Measurements from ENCODE around the gene DCAF11. TPM values are rescaled to one million over a fixed set of nuclear protein-coding genes. Genes with fewer than 3 reads are reported as not detected.

DCAF11 gene
- total RNA-seq, 1 donor from 2014 or later = 26.9 TPM

DNA sequence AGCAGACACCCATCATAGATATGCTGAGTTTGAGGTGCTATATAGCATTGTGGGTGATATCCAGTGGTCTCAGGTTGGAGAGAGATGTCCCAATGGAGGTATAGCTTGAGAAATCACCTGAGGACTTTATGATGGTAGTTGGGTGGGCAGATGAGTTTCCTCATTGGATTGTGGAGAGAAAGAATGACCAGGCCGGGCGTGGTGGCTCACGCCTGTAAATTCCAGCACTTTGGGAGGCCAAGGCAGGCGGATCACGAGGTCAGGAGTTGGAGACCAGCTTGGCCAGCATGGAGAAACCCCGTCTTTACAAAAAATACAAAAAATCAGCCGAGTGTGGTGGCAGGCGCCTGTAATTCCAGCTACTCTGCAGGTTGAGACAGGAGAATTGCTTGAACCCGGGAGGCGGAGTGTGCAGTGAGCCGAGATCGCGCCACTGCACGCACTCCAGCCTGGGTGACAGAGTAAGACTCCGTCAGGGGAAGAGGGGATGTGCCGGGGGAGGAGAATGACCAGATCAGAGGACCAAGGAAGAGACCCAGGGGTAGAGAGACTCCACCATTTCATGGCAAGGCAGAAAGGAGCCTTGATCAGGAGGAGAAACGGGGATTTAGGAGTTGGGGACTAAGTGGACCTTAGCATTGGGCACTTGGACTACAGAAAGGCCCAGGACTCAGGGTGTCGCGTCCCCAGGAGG lies 21.2 kb upstream of the DCAF11 start:
- no peak for FAIRE-seq
- peak overlapping the region; percentile 91 for H3K27ac Mint-ChIP-seq (ENCODE audit: unreplicated experiment)

DNA sequence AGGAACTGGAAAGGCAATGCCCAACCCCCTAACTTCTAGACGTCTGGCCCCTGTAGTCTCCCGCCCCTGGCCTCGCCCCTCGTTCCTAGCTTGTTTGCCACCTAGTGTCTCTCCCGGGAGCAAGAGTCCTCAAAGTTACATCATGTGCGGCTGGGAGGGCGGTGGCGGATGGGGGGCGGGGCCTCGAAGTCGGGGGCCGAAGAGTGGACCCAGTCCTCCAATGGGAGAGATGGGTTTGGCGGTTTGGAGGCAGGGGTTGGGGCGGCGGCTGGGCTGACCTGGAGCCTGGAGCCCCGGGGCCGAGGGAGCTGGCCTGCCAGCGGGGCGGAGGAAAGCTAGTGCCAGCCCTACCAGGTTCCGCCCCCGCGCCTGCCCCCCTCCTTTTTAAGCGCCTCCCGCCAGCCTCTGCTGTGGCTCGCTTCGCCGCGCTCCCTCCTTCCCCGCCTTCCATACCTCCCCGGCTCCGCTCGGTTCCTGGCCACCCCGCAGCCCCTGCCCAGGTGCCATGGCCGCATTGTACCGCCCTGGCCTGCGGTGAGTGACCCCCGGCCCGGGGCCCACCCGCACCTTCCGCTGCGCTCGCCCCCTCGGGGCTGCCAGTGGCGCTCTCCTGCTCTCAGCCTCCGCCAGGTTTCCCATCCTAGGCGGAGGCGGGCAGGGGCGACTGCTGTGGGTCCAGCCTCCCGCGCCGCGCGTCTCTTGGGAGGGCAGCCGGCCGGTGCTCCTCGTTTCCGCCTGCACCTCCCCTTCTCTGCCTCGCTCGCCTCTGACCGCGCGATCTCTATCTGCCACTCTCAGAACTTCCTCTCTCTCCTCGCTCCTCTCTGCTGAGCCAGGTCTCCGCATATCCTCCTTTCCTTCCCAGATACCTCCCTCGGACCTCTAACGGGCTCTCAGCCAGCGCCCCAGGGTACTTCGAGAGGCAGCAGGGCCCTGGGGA lies 20.4 kb upstream of the DCAF11 start, which contains the start of gene PCK2:
PCK2 (plus strand) TSS at position 411 of the 940 bp plus-strand sequence; CDS start at position 506, 95 bp downstream.
- peak within 1 kb of the TSS; percentile 94 for H3K4me2 ChIP-seq (ENCODE audit: low read length)
- H3K4me1 Mint-ChIP-seq (ENCODE audit: low read depth, unreplicated experiment) = peaks cover 15% of the 10 kb centered on the region
- FAIRE-seq (no peak), DNase-seq (ENCODE audit: low read depth) (peak; percentile 59)
- H3K4me3 ChIP-seq (ENCODE audit: insufficient read depth, low read depth, low read length) = peak within 1 kb of the TSS; percentile 60
- peak within 1 kb of the TSS; percentile 91 for H3K27ac Mint-ChIP-seq (ENCODE audit: unreplicated experiment)
- peak within 1 kb of the TSS; percentile 95 for H2AFZ ChIP-seq (ENCODE audit: low read depth, low read length)
- H3K9ac ChIP-seq (ENCODE audit: low read length) = peak within 1 kb of the TSS; percentile 81
- peak within 1 kb of the TSS; percentile 5 for H3K27ac ChIP-seq (ENCODE audit: low read depth, low read length)
- peak within 1 kb of the TSS; percentile 93 for H3K4me3 Mint-ChIP-seq (ENCODE audit: unreplicated experiment)
- H3K9me3 ChIP-seq (ENCODE audit: insufficient read depth, low read depth, low read length) = no peaks in the 10 kb centered on the region
- TF ChIP-seq, protein P1, sequence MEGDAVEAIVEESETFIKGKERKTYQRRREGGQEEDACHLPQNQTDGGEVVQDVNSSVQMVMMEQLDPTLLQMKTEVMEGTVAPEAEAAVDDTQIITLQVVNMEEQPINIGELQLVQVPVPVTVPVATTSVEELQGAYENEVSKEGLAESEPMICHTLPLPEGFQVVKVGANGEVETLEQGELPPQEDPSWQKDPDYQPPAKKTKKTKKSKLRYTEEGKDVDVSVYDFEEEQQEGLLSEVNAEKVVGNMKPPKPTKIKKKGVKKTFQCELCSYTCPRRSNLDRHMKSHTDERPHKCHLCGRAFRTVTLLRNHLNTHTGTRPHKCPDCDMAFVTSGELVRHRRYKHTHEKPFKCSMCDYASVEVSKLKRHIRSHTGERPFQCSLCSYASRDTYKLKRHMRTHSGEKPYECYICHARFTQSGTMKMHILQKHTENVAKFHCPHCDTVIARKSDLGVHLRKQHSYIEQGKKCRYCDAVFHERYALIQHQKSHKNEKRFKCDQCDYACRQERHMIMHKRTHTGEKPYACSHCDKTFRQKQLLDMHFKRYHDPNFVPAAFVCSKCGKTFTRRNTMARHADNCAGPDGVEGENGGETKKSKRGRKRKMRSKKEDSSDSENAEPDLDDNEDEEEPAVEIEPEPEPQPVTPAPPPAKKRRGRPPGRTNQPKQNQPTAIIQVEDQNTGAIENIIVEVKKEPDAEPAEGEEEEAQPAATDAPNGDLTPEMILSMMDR (IDR thresholded peaks at IDR 0.05; ENCODE audit: insufficient read depth, low read depth, low read length) = no peak
- H3K9me3 Mint-ChIP-seq (ENCODE audit: unreplicated experiment) = no peaks in the 10 kb centered on the region
- H3K27me3 ChIP-seq (ENCODE audit: insufficient read depth, low read length) = no peaks in the 10 kb centered on the region
- H4K20me1 ChIP-seq (ENCODE audit: insufficient read depth, low read length) = no peaks in the 10 kb centered on the region
- no peaks in the 10 kb centered on the region for H3K79me2 ChIP-seq (ENCODE audit: insufficient read depth, low read length)
- peaks cover 9% of the 10 kb centered on the region for H3K36me3 Mint-ChIP-seq (ENCODE audit: low read depth, unreplicated experiment)
- H3K4me1 ChIP-seq (ENCODE audit: insufficient read depth, low read length) = peaks cover 6% of the 10 kb centered on the region
- H3K27me3 Mint-ChIP-seq (ENCODE audit: low read depth, unreplicated experiment) = peaks cover 4% of the 10 kb centered on the region
- no peaks in the 10 kb centered on the region for H3K36me3 ChIP-seq (ENCODE audit: insufficient read depth, low read length)

More for the DNA sequence above, 21.2 kb upstream of the DCAF11 start:
- Histone ChIP-seq H3K4me1 (ENCODE audit: insufficient read depth, low read length) (peaks cover 6% of the 10 kb centered on the region), H3K4me2 (ENCODE audit: low read length) (peak overlapping the region; percentile 94), H3K79me2 (ENCODE audit: insufficient read depth, low read length) (no peaks in the 10 kb centered on the region), H4K20me1 (ENCODE audit: insufficient read depth, low read length) (no peaks in the 10 kb centered on the region), H3K27ac (ENCODE audit: low read depth, low read length) (no peak overlapping the region), H3K27me3 (ENCODE audit: insufficient read depth, low read length) (no peaks in the 10 kb centered on the region), H3K9me3 (ENCODE audit: insufficient read depth, low read depth, low read length) (no peaks in the 10 kb centered on the region), H3K36me3 (ENCODE audit: insufficient read depth, low read length) (no peaks in the 10 kb centered on the region), H3K9ac (ENCODE audit: low read length) (peak overlapping the region; percentile 81), H3K4me3 (ENCODE audit: insufficient read depth, low read depth, low read length) (peak overlapping the region; percentile 60), H2AFZ (ENCODE audit: low read depth, low read length) (peak overlapping the region; percentile 95)
- TF ChIP-seq, protein P1 (IDR thresholded peaks at IDR 0.05; ENCODE audit: insufficient read depth, low read depth, low read length) = no peak
- TF ChIP-seq EZH2 (IDR thresholded peaks at IDR 0.05; ENCODE audit: insufficient read depth, low read length) = no peak
- peaks cover 6% of the 10 kb centered on the region for H3K36me3 Mint-ChIP-seq (ENCODE audit: low read depth, unreplicated experiment)
- H3K4me1 Mint-ChIP-seq (ENCODE audit: low read depth, unreplicated experiment) = peaks cover 15% of the 10 kb centered on the region
- H3K9me3 Mint-ChIP-seq (ENCODE audit: unreplicated experiment) = no peaks in the 10 kb centered on the region
- peaks cover 4% of the 10 kb centered on the region for H3K27me3 Mint-ChIP-seq (ENCODE audit: low read depth, unreplicated experiment)
- peak overlapping the region; percentile 93 for H3K4me3 Mint-ChIP-seq (ENCODE audit: unreplicated experiment)
- no peak for DNase-seq (ENCODE audit: low read depth)

All from astrocyte (in vitro differentiated cells and primary cell).